H1 (cell line): ENCODE measurements around the gene EBF3.

ENCODE experiments used
- BRCA1 ChIP-seq: IDR thresholded peaks from 2 replicates; pipeline ENCODE4 v1.6.1; 2012; ENCODE audit warnings: low read depth, low read length, improper control_type of control experiment
- EP300 ChIP-seq, 2 experiments: IDR thresholded peaks; 1 replicate in 1 of 2; 2 replicates in 1 of 2; pipeline ENCODE4 v1.6.1; 2011 to 2012; ENCODE audit warnings: low read depth in 2 of 2, low read length in 2 of 2, mild to moderate bottlenecking in 2 of 2, borderline replicate concordance in 1 of 2, inconsistent platforms in 1 of 2, moderate library complexity in 1 of 2
- POU5F1 ChIP-seq: IDR thresholded peaks from 2 replicates; pipeline ENCODE4 v1.6.1; 2011; ENCODE audit warnings: low read depth, mild to moderate bottlenecking, low read length, moderate library complexity
- SP4 ChIP-seq: IDR thresholded peaks from 2 replicates; pipeline ENCODE4 v1.6.1; 2012; ENCODE audit warnings: low read length, inconsistent platforms
- TAF1 ChIP-seq: IDR thresholded peaks from 2 replicates; pipeline ENCODE4 v1.6.1; 2011; ENCODE audit warnings: mild to moderate bottlenecking, low read depth, low read length
- TF ChIP-seq, protein P1 (sequence below), 3 experiments: IDR thresholded peaks; 1 replicate in 2 of 3; 2 replicates in 1 of 3; pipeline versions ENCODE4 v1.5.1 to v1.6.1; 2011; ENCODE audit warnings: low read length in 3 of 3, mild to moderate bottlenecking in 3 of 3, inconsistent platforms in 2 of 3, low read depth in 1 of 3, moderate library complexity in 1 of 3; ENCODE audit not compliant: insufficient read depth in 1 of 3; ENCODE audit errors: control extremely low read depth in 1 of 3

DNA sequence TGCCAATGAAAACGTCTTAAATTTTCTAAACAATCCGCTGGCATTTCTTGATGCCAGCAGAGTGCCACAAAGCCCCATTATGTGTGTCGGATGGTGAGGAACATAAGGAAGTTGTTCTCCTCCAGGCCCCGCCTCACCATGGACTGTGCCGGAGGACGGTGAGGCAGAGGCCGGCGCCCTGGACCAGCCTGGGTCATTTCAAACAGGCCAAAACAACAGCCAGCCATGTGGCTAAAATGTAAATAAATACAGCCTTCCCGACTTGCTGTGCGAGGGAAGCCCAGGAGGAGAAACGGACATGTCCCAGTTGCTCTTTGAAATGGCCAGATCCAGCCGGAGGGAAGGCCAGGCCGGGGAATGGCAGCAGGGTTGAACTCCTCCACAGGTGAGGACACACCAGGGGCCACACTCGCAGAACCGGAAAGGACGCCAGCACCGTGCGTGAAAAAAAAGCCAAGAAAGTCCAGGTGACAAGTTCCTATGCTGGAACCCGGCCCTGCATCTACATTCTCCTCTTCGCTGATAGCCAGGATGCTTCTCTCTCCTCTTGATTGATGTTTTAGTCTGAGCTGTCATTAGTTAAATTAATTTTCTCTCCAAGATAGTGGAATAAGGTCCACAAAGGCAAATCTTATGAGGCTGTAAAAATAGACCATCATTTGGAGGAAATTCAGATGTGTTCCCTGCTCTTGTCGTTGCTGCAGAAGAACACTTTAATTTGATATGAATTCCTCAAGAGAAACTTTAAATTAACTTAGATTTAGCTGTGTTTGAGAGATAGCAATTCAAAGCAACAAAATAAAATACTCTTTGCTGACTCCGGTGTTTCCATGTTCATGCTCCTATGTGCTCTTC, 64.6 kb downstream of the EBF3 start:
- TF ChIP-seq, protein P1, sequence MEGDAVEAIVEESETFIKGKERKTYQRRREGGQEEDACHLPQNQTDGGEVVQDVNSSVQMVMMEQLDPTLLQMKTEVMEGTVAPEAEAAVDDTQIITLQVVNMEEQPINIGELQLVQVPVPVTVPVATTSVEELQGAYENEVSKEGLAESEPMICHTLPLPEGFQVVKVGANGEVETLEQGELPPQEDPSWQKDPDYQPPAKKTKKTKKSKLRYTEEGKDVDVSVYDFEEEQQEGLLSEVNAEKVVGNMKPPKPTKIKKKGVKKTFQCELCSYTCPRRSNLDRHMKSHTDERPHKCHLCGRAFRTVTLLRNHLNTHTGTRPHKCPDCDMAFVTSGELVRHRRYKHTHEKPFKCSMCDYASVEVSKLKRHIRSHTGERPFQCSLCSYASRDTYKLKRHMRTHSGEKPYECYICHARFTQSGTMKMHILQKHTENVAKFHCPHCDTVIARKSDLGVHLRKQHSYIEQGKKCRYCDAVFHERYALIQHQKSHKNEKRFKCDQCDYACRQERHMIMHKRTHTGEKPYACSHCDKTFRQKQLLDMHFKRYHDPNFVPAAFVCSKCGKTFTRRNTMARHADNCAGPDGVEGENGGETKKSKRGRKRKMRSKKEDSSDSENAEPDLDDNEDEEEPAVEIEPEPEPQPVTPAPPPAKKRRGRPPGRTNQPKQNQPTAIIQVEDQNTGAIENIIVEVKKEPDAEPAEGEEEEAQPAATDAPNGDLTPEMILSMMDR (IDR thresholded peaks at IDR 0.05; ENCODE audit: control extremely low read depth in 1 of 3, insufficient read depth in 1 of 3, low read depth in 1 of 3, low read length in 3 of 3): no peak
- TF ChIP-seq EP300 (IDR thresholded peaks at IDR 0.05; ENCODE audit: borderline replicate concordance in 1 of 2, low read depth in 2 of 2, low read length in 2 of 2): no peak
- TF ChIP-seq POU5F1: no peak
- TF ChIP-seq TAF1: no peak
- TF ChIP-seq BRCA1: no peak
- no peak for TF ChIP-seq SP4
